Endodermal cell (in vitro differentiated cells): ENCODE data around the gene RFTN1. TPM values are rescaled to one million over a fixed set of nuclear protein-coding genes. Genes with fewer than 3 reads are reported as not detected.

Source experiments
- DNase-seq: peaks from one replicate; pipeline ENCODE4 v3.0.0-alpha.2; 2017
- H3K27ac ChIP-seq: 2 replicates; pipeline ENCODE4 v1.5.1; 2013; ENCODE audit warnings: mild to moderate bottlenecking, low read depth, low read length, moderate library complexity
- H3K27me3 ChIP-seq: 2 replicates; pipeline ENCODE4 v1.6.1; 2013; ENCODE audit warnings: mild to moderate bottlenecking, low read length, moderate library complexity; ENCODE audit not compliant: insufficient read depth, control insufficient read depth, poor library complexity, severe bottlenecking
- H3K36me3 ChIP-seq: 2 replicates; pipeline ENCODE4 v1.7.0; 2013; ENCODE audit warnings: mild to moderate bottlenecking, low read length, moderate library complexity; ENCODE audit not compliant: control insufficient read depth, insufficient read depth
- H3K4me1 ChIP-seq: one replicate; pipeline ENCODE4 v1.7.0; 2013; ENCODE audit warnings: low read length; ENCODE audit not compliant: control insufficient read depth, insufficient read depth
- H3K4me3 ChIP-seq: 2 replicates; pipeline ENCODE4 v1.5.1; 2013; ENCODE audit warnings: mild to moderate bottlenecking, low read length, moderate library complexity
- H3K9ac ChIP-seq: 2 replicates; pipeline ENCODE4 v1.6.1; 2013; ENCODE audit warnings: mild to moderate bottlenecking, low read length, moderate library complexity; ENCODE audit not compliant: poor library complexity, severe bottlenecking; ENCODE audit errors: extremely low read depth
- H3K9me3 ChIP-seq: 2 replicates; pipeline ENCODE4 v1.6.1; 2013; ENCODE audit warnings: mild to moderate bottlenecking, low read length, moderate library complexity; ENCODE audit not compliant: control insufficient read depth
- H3K27ac Mint-ChIP-seq: 2 replicates; pipeline ENCODE4 v1.8.0; 2020; ENCODE audit warnings: mixed read lengths
- H3K27me3 Mint-ChIP-seq: 2 replicates; pipeline ENCODE4 v1.8.0; 2021; ENCODE audit warnings: mild to moderate bottlenecking, mixed read lengths; ENCODE audit not compliant: insufficient read depth
- H3K36me3 Mint-ChIP-seq: 2 replicates; pipeline ENCODE4 v1.8.0; 2020; ENCODE audit warnings: low read depth, mixed read lengths
- H3K4me1 Mint-ChIP-seq: 2 replicates; pipeline ENCODE4 v1.8.0; 2020; ENCODE audit warnings: mixed read lengths
- H3K4me3 Mint-ChIP-seq: 2 replicates; pipeline ENCODE4 v1.8.0; 2020; ENCODE audit warnings: mild to moderate bottlenecking, moderate library complexity, mixed read lengths
- H3K9me3 Mint-ChIP-seq: 2 replicates; pipeline ENCODE4 v1.8.0; 2020; ENCODE audit warnings: mild to moderate bottlenecking, mixed read lengths
- CTCF ChIP-seq: fragments of 200-600 bp; sonication (generic); conservative IDR thresholded peaks from 2 replicates; pipeline ENCODE4 v1.5.0; 2021; ENCODE audit warnings: antibody characterized with exemption, mild to moderate bottlenecking
- WGBS, 2 experiments: methylation state at CpG; one replicate each; pipeline versions ENCODE4 v1.1.5 to v1.1.7; 2013; ENCODE audit warnings: missing lambda C conversion rate in 2 of 2, mixed read lengths in 1 of 2; ENCODE audit not compliant: insufficient coverage in 1 of 2, insufficient read length in 1 of 2; 5-methylcytosine and 5-hydroxymethylcytosine counted together
- total RNA-seq, 2 donors: library from RNA; stranded (reverse); fragmentation: NEBNext Ultra II Directional in 1 of 2; extraction: Animal tissue kit (Norgen Biotek cat#: 25700) in 1 of 2; gene quantifications; 2 replicates in 1 of 2; 3 replicates in 1 of 2; pipeline ENCODE4 v1.2.1, GENCODE V29; 2021

Gene RFTN1
- total RNA-seq, 2 donors from 2014 or later = 0.80 to 1.1 TPM

GRCh38 chr3:16412192-16412800 is 101.2 kb downstream of the RFTN1 start:
- Histone ChIP-seq H3K9ac (no peak overlapping the region), H3K9me3 (no peaks in the 10 kb centered on the region), H3K36me3 (no peaks in the 10 kb centered on the region), H3K27me3 (no peaks in the 10 kb centered on the region), H3K27ac (no peak overlapping the region), H3K4me1 (no peaks in the 10 kb centered on the region), H3K4me3 (no peak overlapping the region)
- Mint-ChIP-seq H3K36me3 (no peaks in the 10 kb centered on the region), H3K27me3 (peaks cover 13% of the 10 kb centered on the region), H3K4me1 (peaks cover 4% of the 10 kb centered on the region), H3K9me3 (no peaks in the 10 kb centered on the region), H3K27ac (no peak overlapping the region), H3K4me3 (no peak overlapping the region)
- no peak for DNase-seq
- no peak for TF ChIP-seq CTCF
- WGBS, 2 experiments = 90 to 100% methylated on average over 1 of the region's 1 CpG

- Histone ChIP-seq H3K36me3 (no peaks in the 10 kb centered on the region), H3K9ac (no peak overlapping the region), H3K9me3 (no peaks in the 10 kb centered on the region), H3K27ac (no peak overlapping the region), H3K4me1 (no peaks in the 10 kb centered on the region), H3K27me3 (no peaks in the 10 kb centered on the region), H3K4me3 (no peak overlapping the region)
- no peak for TF ChIP-seq CTCF
- Mint-ChIP-seq H3K27ac (no peak overlapping the region), H3K36me3 (no peaks in the 10 kb centered on the region), H3K27me3 (peaks cover 13% of the 10 kb centered on the region), H3K4me1 (peaks cover 4% of the 10 kb centered on the region), H3K9me3 (no peaks in the 10 kb centered on the region), H3K4me3 (no peak overlapping the region)
- WGBS, 2 experiments = 99 to 100% methylated on average over 2 of the region's 2 CpGs
- no peak for DNase-seq
Measured at GRCh38 chr3:16411441-16411840, 102.1 kb downstream of the RFTN1 start.

GRCh38 chr3:16410659-16411058 is 102.8 kb downstream of the RFTN1 start:
- Histone ChIP-seq H3K27me3 (no peaks in the 10 kb centered on the region), H3K9me3 (no peaks in the 10 kb centered on the region), H3K4me3 (no peak overlapping the region), H3K9ac (no peak overlapping the region), H3K36me3 (no peaks in the 10 kb centered on the region), H3K27ac (no peak overlapping the region), H3K4me1 (no peaks in the 10 kb centered on the region)
- Mint-ChIP-seq H3K27ac (no peak overlapping the region), H3K27me3 (peaks cover 13% of the 10 kb centered on the region), H3K4me3 (no peak overlapping the region), H3K9me3 (no peaks in the 10 kb centered on the region), H3K36me3 (no peaks in the 10 kb centered on the region), H3K4me1 (peaks cover 4% of the 10 kb centered on the region)
- TF ChIP-seq CTCF = no peak
- no peak for DNase-seq
- 82 to 100% methylated on average over 2 to 3 of the region's 3 CpGs for WGBS, 2 experiments
